GM12873 (cell line): Measurements from ENCODE around the gene PSMB1.

ENCODE experiments used
- CTCF ChIP-seq: IDR thresholded peaks from 2 replicates; pipeline ENCODE4 v1.5.1; 2012; ENCODE audit warnings: low read depth, mild to moderate bottlenecking, moderate library complexity, low read length, control low read depth; ENCODE audit not compliant: insufficient read depth; ENCODE audit errors: missing control alignments

Gene PSMB1

GRCh38 chr6:170578909-170579308, 25.8 kb upstream of the PSMB1 start:
- TF ChIP-seq CTCF = no peak

GRCh38 chr6:170575250-170575649, 22.1 kb upstream of the PSMB1 start:
- no peak for TF ChIP-seq CTCF

- TF ChIP-seq CTCF = no peak
These were observed 19.8 kb upstream of the PSMB1 start for GRCh38 chr6:170572704-170573466.

- no peak for TF ChIP-seq CTCF
These were observed 11.9 kb upstream of the PSMB1 start for GRCh38 chr6:170564936-170565530.

GRCh38 chr6:170561555-170561954, 8.4 kb upstream of the PSMB1 start:
- no peak for TF ChIP-seq CTCF

- TF ChIP-seq CTCF = no peak
These were observed 2.2 kb upstream of the PSMB1 start for GRCh38 chr6:170555305-170555704.

GRCh38 chr6:170554796-170555137, 1.7 kb upstream of the PSMB1 start:
- no peak for TF ChIP-seq CTCF
